HCT116 (cell line): Measurements from ENCODE around the gene NCF2.
"Not testable (repeated sequence)": the region's sequence is repeated elsewhere in the genome, so short reads cannot be mapped to it uniquely, and the experiment has no call there.

Experiments used
- CTCF ChIP-seq, 3 experiments: fragments of 200-600 bp in 1 of 3; sonication (generic) in 1 of 3; IDR thresholded peaks in 2 of 3; conservative IDR thresholded peaks in 1 of 3; 2 replicates each; pipeline ENCODE4 v1.5.1; 2012 to 2017; ENCODE audit warnings: low read depth in 2 of 3, low read length in 2 of 3, antibody characterized with exemption in 1 of 3, borderline replicate concordance in 1 of 3, control low read depth in 1 of 3, mild to moderate bottlenecking in 1 of 3, mixed read lengths in 1 of 3, mixed run types in 1 of 3, moderate library complexity in 1 of 3; ENCODE audit not compliant: insufficient read depth in 1 of 3
- RAD21 ChIP-seq: IDR thresholded peaks from 2 replicates; pipeline ENCODE4 v1.6.1; 2012; ENCODE audit warnings: low read depth, mild to moderate bottlenecking
- YY1 ChIP-seq: IDR thresholded peaks from 2 replicates; pipeline ENCODE4 v1.6.1; 2011; ENCODE audit warnings: low read length, low read depth, moderate library complexity, mild to moderate bottlenecking; ENCODE audit not compliant: insufficient replicate concordance; ENCODE audit errors: extremely low read depth

GRCh38 chr1:183618202-183618601 is 27.9 kb upstream of the NCF2 start:
- TF ChIP-seq CTCF (IDR thresholded peaks at IDR 0.05 in 2 of 3, conservative IDR thresholded peaks at IDR 0.05 in 1 of 3; ENCODE audit: borderline replicate concordance in 1 of 3, insufficient read depth in 1 of 3, low read depth in 2 of 3, low read length in 2 of 3); RAD21; YY1: not testable (repeated sequence)
